ENCODE results near the gene HIBADH.

HIBADH gene

DNA sequence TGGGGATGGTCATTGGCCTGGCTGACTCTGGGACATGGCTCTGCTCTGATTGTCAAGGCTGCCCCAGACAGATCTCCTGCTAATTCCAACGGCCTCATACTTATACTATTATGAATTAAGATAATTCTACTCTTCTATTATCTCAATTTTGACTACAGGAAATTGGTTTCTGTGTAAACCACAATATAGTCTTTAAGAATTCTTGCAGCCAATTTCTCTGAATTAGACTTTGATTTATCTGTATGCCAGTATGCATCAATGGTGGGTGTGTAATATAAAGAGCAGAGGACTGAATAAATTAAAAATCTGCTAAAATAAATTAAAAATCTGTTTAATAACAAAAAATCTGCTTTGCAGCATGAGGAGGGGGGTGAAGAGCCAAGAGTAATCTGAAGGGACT, 27.0 kb downstream of the HIBADH start:
- DNase-seq = no peak

DNA sequence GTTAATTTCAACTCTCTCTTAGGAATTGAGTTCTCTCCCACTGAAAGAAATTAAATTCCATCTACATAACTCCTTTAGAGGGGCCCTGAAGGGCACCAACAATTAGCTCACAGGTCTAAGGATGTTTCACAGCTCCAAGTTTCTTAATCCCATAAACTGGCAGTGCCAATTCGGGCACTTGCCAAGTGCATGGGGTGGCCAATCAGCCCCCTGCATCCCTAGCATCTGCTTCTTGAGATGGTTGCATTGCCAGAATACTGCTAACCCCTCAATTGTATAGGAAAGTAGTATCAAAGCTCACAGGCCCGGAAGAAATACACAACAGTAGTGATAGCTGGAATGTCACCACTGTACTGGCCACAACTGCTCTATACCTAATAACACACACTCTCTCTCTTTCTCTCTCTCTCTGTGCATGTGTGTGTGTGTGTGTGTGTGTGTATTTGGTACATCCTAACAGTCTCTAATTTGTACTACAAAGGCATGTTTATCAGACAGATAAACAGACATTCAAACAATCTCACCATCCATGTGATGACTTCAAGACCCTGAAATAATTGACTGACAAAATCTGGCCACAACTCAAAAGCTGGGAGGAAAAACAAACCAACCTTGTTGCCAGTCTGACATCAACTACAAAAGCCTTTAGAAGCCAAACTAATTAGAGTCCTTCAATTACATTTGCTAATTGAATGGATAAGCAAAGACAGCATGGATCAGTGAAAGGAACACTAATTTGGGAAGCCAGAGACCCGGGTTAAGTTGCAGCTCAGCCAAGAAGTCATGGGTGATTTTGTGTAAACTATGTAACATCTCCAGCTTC, 27.8 kb downstream of the HIBADH start:
- DNase-seq = no peak

DNA sequence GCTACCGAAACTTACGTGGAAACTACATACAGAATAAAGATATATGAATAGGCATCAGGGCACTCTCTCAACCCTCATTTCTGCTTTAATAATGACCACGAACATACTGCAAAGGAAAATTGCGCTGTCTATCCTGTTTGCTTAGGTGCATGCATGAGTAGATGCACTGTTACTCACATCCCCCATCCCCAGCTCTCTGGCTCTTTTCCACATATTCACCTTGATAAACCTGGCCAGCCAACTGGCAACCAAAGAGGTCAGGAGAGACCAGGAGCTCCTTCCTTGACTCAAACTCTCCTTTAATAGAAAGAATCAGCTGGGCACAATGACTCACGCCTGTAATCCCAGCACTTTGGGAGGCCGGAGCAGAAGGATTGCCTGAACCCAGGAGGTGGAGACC, 29.6 kb downstream of the HIBADH start:
- no peak for DNase-seq

DNA sequence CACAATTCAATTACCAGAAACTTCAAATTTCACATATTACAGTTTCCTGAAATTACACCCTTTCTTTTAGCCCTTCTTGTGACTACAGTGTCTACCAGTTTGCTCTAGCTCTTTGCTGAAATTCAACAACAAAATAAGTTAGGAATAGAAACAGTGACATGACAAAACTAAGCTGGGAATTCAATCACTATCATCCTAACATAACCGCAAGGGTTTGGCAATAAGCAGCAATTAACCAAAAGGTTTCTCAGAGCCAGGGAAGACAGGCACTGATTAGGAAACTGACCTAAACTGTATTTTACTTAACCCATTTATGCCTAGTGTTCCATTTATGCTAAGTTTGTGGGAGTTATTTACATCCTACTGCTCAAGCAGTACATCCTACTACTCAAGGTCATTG, 31.3 kb downstream of the HIBADH start:
- no peak for DNase-seq

DNA sequence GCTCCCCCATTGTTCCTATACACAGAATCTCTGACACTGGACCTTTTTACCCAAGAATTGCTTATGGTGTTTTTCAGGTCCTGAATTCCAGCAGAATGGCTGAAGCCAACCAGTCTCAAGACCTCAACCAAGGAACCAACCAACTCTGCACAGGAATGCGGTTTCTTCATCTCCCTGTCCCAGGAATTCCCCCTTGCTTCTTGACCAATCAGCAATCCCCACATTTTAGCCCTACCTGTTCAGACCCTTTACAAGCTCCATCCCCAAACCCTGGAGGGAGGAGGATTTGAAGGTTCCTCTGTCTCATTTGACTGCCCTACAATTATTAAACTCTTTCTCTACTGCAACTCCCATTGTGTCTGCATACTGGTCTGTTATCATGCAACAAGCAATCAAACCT, 35.5 kb downstream of the HIBADH start:
- DNase-seq = no peak

DNA sequence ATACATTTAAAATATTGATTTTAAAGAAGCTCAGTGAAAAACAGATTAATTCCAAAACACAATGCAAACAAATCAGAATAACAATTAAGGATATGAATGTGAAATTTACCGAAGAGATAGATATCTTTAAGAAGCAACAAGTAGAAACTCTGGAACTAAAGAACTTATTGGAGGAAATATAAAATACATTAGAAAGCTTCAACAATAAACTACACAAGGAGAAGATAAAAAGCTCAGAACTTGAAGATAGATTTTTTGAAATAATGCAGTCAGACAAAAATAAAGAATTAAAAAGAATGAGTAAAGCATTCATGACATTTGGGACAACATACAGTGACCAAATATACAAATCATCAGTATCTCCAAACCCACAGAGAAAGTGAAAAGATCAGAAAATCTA, 43.2 kb downstream of the HIBADH start:
- no peak for DNase-seq

DNA sequence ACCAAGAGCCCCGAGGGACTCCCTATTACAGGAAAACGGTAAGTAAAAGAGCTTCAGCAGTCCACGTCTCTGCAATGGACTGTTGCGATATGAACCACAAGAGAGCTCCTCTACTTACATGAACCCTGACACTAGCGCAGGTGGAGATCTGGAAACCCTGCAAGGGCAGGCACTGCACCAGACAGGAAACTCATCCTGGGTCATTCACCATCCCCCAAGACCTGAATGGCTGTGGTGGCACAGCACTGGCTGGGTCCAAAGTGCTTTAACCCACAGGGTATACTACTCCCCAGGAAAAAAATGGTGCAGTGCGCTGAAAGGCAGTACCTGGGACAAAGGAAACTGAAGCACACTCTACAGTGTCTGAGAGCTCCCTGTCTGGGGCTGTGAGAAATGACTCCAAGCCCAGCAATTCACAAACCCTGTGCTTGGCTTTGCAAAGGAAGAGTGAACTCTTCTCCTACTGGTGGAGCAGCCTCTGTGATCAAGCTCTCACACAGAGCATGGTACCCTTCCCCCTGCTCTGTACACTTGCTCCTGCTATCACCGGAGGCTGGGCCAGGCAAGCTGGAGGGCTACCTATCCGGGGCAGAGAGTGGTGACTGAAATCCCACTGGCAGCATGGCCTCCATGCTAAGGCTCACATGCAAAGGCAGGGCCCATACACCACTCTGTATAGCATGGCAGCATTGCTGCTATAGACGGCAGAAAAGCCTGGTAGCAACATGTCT, 44.9 kb downstream of the HIBADH start:
- DNase-seq = no peak

DNA sequence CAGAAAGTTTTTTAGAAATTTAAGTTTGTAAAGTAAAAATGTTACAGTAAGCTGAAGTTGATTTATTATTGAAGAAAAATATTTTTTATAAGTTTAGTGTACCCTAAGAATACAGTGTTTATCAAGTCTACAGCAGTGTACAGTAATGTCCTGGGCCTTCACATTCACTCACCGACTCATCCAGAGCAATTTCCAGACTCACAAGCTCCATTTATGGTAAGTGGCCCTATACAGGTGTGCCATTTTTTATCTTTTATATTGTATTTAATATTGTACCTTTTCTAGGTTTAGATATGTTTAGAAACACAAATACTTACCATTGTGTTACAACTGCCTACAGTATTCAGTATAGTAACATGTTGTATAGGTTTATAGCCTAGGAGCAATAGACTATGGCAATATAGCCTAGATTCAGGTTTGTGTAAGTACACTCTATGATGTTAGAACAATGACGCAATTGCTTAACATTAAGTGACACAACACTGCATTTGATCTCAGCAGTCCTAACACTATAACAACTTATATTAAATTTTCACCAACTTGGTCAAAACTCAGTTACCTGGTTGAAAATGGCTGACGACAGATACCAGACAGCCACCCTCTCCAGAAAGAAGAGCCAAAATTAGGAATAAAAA, 45.7 kb downstream of the HIBADH start:
- DNase-seq = no peak

DNA sequence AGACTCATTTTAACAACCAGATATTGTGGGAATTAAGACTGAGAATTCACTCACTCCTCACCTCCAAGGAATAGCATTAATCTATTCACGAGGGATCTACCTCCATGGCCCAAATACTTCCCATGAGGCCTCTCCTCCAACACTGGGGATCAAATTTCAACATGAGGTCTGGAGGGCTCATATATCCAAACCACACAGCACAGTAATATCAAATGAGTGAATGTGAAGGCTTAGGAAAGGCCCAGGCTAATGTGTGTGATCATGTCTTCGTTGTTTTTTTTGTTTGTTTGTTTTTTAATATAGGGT, 46.5 kb downstream of the HIBADH start:
- DNase-seq = no peak

DNA sequence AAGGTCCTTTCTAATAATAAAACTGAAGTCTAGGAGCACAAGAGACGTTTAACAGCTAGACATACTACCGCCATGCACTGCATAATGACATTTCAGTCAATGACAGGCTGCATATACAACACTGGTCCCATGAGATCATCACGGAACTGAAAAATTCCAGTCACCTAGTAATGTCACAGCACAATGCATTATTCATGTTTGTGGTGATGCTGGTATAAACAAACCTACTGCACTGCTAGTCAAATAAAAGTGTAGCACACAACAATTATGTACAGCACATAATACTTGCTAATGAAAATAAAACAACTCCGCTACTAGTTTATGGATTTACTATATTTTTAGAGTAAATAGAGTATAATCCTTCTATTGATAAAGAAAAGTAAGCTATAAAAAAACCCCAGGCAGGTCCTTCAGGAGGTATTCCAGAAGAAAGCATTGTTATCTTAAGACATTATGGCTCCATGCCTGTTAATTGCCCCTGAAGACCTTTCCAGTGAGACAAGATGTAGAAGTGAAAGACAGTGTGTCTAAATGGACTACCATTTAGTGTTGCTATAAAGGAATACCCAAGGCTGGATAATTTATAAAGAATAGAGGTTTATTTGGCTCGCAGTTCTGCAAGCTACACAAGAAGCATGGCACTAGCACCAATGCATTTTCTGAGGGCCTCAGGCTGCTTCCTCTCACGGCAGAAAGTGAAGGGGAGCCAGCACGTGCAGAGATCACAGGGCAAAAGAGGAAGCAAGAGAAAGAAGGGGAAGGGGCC, 47.1 kb downstream of the HIBADH start:
- no peak for DNase-seq

DNA sequence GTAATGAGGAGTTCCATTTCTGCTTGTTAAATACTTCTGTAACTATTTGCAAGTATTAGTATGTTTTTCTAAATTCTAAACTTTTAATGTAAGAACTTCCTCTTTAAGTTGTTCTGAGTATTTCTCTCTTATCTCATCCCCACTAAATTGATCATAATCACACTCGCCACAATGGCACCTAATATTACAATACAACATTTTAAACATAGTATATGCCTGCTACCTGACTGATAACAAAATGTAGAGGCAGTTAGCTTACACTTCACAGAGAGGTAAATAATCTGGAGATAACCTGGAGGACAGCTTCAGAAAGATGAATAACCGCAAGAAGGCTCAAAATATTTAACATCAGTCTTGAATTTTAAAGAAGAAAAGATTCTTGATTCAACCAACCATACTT, 48.6 kb downstream of the HIBADH start:
- DNase-seq = no peak

DNA sequence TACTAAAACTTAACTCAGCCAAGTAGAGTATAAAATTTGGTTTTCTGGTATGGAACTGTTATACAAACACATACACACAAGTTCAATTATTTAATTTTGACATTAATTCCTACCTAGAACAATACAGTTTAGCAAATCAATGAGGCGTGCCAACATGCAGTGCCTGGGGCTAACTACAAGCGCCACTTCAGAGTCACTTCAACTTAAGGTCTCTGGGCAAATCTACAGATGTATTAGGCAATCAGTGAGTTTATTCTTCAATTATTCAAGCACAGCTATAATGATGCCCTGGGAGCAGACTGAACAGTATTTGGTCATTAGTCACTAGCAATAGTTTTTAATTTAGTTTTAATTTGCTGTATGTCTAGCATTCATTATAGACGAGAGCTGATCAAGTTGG, 51.6 kb downstream of the HIBADH start:
- no peak for DNase-seq

DNA sequence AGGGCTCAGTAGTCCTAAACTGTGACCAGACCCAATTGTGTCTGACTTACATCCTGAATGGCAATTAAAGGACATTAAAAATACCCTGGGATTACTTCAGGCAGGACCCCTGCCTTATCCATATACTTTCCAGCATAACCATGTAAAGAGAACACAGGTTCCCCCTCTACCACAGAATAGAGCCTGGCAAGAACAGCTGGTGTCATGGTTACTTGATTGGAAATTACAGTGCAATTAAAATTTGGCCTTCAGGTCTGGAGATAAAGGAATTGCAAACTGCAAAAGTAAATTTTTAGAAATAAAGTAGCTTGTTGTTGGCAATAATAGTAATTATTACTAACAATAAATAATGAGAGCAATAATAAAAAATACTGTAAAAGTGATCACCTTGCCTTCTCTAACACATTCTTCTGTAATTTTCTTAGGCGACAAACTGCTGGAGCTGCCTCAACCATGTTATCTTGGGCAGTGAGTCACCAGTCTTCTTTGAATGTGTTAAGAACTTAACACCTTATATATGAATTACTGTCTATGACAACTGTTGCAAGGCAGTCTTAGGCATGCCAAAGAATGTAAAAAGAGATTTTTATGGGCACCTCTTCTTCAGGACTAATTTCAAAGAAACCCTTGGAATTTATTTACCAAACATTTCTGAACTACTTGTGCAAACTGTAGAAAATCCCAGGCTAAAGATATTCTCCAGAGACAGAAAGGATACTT, 53.7 kb downstream of the HIBADH start:
- no peak for DNase-seq

DNA sequence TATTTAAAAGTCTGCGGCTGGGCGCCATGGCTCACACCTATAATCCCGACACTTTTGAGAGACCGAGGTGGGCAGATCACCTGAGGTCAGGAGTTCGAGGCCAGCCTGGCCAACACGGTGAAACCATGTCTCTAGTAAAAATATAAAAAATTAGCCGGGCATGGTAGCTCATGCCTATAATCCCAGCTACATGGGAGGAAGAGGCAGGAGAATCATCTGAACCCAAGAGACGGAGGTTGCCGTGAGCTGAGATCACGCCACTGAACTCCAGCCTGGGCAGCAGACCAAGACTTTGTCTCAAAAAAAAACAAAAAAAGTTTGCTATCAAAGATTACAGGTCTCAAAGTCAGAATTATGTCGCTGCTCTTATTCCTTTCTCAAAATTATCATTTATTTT, 55.5 kb downstream of the HIBADH start:
- no peak for DNase-seq

DNA sequence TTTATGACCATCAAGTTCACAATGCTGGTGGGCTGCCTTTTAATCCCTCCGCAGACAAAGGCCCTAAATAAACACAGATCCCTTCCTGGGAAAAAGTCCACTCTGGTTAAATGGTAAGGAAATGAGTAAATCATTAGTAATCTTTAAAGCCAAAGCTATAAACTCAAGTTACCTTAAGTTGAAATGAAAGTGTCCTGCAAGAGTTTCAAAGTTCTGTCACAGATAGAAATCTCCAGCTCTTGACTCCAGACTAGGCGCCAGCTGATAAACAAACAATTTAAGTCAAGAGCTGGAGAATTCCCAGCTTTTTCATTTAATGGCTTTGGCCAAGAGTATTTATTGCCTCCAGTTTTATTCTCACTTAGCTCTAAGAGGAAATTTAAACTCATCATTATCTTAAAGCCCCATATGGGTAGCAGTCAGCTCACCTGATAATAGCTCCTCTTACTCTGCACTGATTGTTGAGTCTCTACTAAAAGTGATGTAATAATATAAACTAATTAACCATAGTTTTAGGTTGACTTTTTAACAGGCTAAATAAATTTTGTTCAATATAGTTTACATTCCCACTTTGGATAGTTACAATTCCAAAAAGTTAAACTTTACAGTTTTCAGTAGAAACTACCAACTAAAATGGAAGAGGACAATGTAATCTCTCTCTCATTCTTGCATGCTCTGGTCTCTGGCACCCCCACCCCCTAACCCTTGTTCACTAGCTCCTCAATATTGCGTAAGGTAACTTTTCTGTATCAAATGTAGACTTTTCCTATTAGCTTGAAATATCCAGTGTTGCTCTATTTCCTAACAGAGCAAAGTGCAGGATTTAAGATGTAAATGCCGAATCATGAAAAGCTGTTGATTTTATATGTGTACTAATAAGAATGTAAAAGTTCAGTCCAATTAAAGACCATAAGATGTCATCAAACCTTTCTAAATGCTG, 56.1 kb downstream of the HIBADH start:
- no peak for DNase-seq

DNA sequence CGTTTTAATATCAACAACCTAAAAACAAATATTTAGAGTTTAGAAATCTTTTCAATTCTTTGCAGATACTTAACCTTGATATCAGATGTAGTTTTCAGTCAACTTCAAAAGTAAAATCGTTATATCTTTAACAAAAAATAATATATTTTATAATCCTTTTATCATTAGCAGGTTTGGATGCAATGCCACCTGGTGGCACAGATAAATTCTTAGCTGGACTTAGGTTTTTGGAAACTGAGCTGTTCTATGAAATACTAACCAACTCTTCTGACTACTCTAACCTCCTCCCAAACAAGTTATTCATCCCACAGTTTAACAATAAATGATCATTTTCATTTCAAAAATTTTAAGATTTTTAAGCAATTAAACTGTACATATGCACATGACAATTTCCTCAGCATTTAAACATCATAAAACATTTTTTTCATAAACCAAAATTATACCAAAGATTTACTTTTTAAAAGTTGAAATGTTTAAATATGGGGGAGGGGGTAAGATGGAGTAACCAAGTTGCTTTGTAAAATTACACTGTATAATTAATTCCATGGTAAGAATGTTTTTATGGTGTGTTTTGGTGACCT, 56.9 kb downstream of the HIBADH start:
- no peak for DNase-seq

DNA sequence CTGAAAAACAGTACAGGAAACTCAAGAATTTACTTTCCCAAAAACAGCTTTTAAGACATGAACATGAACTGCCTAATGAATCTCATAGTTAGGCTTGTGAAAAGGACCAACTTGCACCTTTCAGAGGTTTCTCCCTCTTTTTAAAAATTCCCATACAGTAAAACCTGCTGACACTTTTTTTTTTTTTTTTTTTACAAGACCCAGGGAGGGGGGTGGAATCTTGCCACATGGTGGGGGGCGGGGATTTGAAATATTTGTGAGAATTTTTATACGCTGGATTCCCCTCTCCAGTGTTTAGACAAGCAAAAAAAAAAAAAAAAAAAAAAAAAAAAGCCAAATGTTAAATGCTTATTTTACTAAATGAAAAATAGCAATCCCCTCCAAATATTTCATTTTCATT, 57.4 kb downstream of the HIBADH start:
- no peak for DNase-seq

DNA sequence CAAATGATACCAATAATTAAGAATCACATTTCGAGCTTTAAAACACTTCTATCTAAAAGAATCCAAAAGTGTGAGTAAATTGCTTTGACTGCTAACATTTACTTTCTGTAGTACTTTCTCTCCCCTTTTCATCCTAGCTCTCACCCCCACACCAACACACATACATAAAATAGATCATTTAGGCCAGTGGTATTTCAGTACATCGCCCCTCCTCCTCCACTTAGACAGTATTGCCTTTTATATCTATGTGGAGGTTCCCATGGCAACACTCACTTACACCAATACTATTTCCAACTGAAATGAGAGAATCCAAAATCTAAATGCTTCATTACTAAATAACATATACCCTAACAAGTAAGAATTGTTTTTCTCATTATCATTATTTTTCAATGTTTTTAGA, 58.9 kb downstream of the HIBADH start:
- no peak for DNase-seq

DNA sequence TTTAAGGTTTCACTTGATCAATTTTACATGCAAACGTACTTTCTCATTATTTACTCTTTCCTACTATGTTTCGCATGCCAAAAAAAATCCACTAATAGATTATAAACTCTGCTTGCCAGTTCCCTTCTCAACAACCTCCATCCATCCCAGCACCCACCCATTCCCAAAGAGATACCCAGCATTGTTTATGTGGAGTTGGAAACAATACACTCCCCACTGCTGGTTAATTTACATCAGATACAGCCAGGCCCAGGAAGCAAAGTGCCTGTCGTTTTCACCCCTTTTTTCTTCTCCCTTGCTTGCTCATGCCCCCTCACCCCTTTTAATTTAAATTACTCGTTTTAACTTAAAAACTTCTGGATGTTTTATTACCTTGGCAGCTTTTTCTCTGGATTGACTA, 59.9 kb downstream of the HIBADH start:
- DNase-seq = no peak

DNA sequence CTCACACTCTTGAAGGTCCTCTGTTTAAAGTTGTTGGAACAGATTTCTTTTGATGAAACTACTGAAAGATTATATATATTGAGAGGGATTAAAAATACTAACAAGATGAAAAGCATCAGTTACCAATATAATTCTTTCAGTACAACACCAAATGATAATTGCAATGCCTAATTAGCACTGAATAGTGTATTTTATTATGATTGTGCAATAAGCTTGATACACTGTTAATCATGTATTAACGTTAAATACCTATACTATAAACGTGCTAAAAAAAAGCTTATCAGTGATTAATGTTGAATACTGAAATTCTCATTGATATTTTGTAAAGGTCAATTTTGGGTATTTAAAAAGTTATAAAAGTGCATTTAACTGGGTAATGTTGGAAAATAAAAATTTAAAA, 61.5 kb downstream of the HIBADH start:
- DNase-seq = no peak

DNA sequence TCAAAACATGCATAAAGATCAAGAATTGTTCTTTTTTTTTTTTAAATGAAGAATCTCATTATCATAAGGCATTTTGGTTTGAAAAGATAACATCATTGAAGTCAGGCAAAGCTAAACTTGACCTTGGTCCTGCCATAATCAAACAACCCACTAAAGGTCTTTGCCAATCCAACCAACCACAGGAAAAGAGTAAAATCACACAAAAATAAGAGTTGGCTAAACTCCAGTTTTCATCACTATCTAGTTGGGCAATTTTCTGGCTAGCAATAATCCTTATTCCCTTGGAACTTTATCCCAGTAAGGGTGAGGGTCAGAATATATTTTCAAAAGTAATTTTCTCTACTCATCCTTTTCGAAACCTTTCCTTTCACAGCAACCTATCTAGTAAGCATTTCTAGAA, 62.4 kb downstream of the HIBADH start:
- DNase-seq = no peak
